PFSK-1 (cell line): ENCODE measurements around the gene ECE1.

Experiments
- FOXP2 ChIP-seq: optimal IDR thresholded peaks from 2 replicates; pipeline ENCODE3; 2011; ENCODE audit warnings: borderline replicate concordance, control low read depth, inconsistent platforms; ENCODE audit not compliant: insufficient read depth; ENCODE audit errors: extremely low read length, extremely low read depth
- POLR2AphosphoS5 ChIP-seq: IDR thresholded peaks from 2 replicates; pipeline ENCODE4 v1.6.1; 2012; ENCODE audit warnings: low read depth, mild to moderate bottlenecking, control low read depth, low read length, moderate library complexity
- REST ChIP-seq, 2 experiments: IDR thresholded peaks; 2 replicates each; pipeline versions ENCODE4 v1.6.1 to v1.8.0; 2011 to 2012; ENCODE audit warnings: low read depth in 2 of 2, low read length in 2 of 2, control low read depth in 1 of 2, inconsistent platforms in 1 of 2, mild to moderate bottlenecking in 1 of 2, moderate library complexity in 1 of 2; ENCODE audit not compliant: insufficient read depth in 1 of 2
- SIN3A ChIP-seq: IDR thresholded peaks from 2 replicates; pipeline ENCODE4 v1.6.1; 2012; ENCODE audit warnings: mild to moderate bottlenecking, low read length, moderate library complexity, borderline replicate concordance; ENCODE audit not compliant: insufficient read depth
- TAF1 ChIP-seq: IDR thresholded peaks from 2 replicates; pipeline ENCODE4 v1.6.1; 2012; ENCODE audit warnings: low read length, control low read depth, borderline replicate concordance; ENCODE audit not compliant: insufficient read depth

- TF ChIP-seq SIN3A, result no peak
- no peak for TF ChIP-seq REST (IDR thresholded peaks at IDR 0.05; ENCODE audit: insufficient read depth in 1 of 2, low read depth in 2 of 2, low read length in 2 of 2)
- no peak for TF ChIP-seq FOXP2
- no peak for TF ChIP-seq POLR2AphosphoS5
- TF ChIP-seq TAF1, result no peak
These were observed 40.3 kb upstream of the ECE1 start for GRCh38 chr1:21330544-21330943.
